ENCODE results near the gene TCEAL4. TPM values are rescaled to one million over a fixed set of nuclear protein-coding genes. Genes with fewer than 3 reads are reported as not detected.

The TCEAL4 gene
- total RNA-seq, 4 donors from 2014 or later = 21.1 to 30.5 (median 28.2) TPM

DNA sequence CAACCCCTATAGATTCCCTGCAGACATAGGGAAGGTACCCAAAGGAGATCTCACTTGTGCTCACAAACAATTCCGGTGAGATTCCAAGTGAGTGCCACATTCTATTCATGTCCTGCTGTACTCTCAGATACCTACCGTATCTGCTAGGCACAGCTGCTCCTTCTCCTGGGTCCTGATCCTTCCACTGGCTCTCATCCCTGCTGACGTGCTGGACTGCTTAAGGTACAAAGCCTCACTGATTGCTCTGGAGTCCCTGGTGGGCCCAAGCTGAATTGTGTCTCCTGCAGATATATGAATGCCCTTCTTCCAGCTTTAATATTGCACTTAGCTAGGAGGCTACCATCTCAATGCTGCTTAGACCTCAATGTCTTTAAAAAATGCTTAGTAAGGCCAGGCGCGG lies 45.8 kb downstream of the TCEAL4 start:
- intact Hi-C loops (cut with DNase I; ENCODE audit: low total_unique reads) = loop anchor here (1.0 kb wide), 1 partner anchor 98 kb away; no protein-coding TSS in a partner anchor

DNA sequence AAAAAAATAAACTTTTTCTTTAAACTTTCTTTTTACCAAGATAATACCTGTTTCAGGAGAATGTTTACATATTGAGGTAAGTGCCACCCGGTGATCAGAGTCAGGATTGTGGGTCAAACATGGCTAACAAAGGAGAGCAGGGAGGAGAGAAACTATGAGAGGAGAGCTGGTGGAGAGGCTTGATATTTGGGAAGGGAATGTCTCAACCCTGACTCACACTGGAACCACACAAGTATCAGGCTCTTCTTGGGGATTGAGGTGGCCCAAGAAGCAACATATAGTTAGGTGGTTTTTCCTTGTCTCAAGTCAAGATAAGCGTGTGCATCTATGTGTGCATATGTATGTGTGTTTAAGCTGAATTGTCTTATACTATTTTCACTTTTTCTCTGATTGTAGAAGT lies 50.1 kb downstream of the TCEAL4 start:
- DNase-seq (no peak), ATAC-seq (no peak)
- intact Hi-C loops (cut with DNase I; ENCODE audit: low total_unique reads) = no loop called here
- in situ Hi-C loops (cut with MboI; ENCODE audit: low sequenced_read_pairs in 4 of 4) = no loop called here
- no peaks in the 10 kb centered on the region for H3K27me3 ChIP-seq
- no peaks in the 10 kb centered on the region for H3K36me3 ChIP-seq
- H3K4me3 ChIP-seq = no peak overlapping the region
- H3K27ac ChIP-seq = no peak overlapping the region
- no peaks in the 10 kb centered on the region for H3K9me3 ChIP-seq
- no peak for TF ChIP-seq POLR2A (IDR thresholded peaks at IDR 0.05)
- TF ChIP-seq, protein P1, sequence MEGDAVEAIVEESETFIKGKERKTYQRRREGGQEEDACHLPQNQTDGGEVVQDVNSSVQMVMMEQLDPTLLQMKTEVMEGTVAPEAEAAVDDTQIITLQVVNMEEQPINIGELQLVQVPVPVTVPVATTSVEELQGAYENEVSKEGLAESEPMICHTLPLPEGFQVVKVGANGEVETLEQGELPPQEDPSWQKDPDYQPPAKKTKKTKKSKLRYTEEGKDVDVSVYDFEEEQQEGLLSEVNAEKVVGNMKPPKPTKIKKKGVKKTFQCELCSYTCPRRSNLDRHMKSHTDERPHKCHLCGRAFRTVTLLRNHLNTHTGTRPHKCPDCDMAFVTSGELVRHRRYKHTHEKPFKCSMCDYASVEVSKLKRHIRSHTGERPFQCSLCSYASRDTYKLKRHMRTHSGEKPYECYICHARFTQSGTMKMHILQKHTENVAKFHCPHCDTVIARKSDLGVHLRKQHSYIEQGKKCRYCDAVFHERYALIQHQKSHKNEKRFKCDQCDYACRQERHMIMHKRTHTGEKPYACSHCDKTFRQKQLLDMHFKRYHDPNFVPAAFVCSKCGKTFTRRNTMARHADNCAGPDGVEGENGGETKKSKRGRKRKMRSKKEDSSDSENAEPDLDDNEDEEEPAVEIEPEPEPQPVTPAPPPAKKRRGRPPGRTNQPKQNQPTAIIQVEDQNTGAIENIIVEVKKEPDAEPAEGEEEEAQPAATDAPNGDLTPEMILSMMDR (IDR thresholded peaks at IDR 0.05 in 4 of 5, conservative IDR thresholded peaks at IDR 0.05 in 1 of 5) = no peak
- peaks cover 0 to under 1% of the 10 kb centered on the region in 2 donors for H3K4me1 ChIP-seq

More for the DNA sequence above, 45.8 kb downstream of the TCEAL4 start:
- no peaks in the 10 kb centered on the region for H3K36me3 ChIP-seq
- no peak for ATAC-seq
- H3K27me3 ChIP-seq = no peaks in the 10 kb centered on the region
- no peak overlapping the region for H3K4me3 ChIP-seq
- TF ChIP-seq, protein P1 (IDR thresholded peaks at IDR 0.05 in 4 of 5, conservative IDR thresholded peaks at IDR 0.05 in 1 of 5) = no peak
- no peak for TF ChIP-seq POLR2A (IDR thresholded peaks at IDR 0.05)
- H3K4me1 ChIP-seq = peaks cover 5 to 10% of the 10 kb centered on the region in 2 donors
- in situ Hi-C loops (cut with MboI; ENCODE audit: low sequenced_read_pairs in 4 of 4) = no loop called here
- DNase-seq = no peak
- no peaks in the 10 kb centered on the region for H3K9me3 ChIP-seq
- H3K27ac ChIP-seq = no peak overlapping the region

Other genes starting within 250 kb of the TCEAL4 start
- gene TCEAL9, start 229.0 kb upstream of the TCEAL4 start, total RNA-seq = 10 to 100 TPM in 1 of 4 donors, 1 to 10 TPM in 3; 2.0 to 10.4 (median 6.5) TPM
- gene BEX3, start 209.0 kb upstream of the TCEAL4 start, total RNA-seq = 10 to 100 TPM in 2 of 4 donors, 1 to 10 TPM in 2; 8.2 to 12.5 (median 10.5) TPM
- not detected for gene RAB40A, start 66.0 kb upstream of the TCEAL4 start, total RNA-seq
- 1 to 10 TPM; 5.0 to 9.2 (median 7.1) TPM for gene TCEAL3, start 22.4 kb downstream of the TCEAL4 start, total RNA-seq
- gene TCEAL1, start 43.5 kb downstream of the TCEAL4 start, total RNA-seq = 10 to 100 TPM; 35.7 to 54.6 (median 46.5) TPM
- 100 to 1,000 TPM; 190 to 317 (median 213) TPM for gene MORF4L2, start 101.2 kb downstream of the TCEAL4 start, total RNA-seq
- not detected for gene TMEM31, start 125.4 kb downstream of the TCEAL4 start, total RNA-seq
- gene PLP1, start 191.3 kb downstream of the TCEAL4 start, total RNA-seq = 1 to 10 TPM in 2 of 4 donors, not detected in 2; 1.2 to 2.2 TPM
- 1 to 10 TPM; 1.8 to 5.7 (median 4.7) TPM for gene RAB9B, start 246.7 kb downstream of the TCEAL4 start, total RNA-seq

Data from gastrocnemius medialis (tissue), 4 donors.